GM12891 (cell line): ENCODE results near the gene ATXN7.

ENCODE experiments used
- DNase-seq: peaks from one replicate; pipeline ENCODE4 v3.0.0; 2011; ENCODE audit warnings: low spot score; ENCODE audit not compliant: insufficient read length
- FAIRE-seq: peaks from 2 replicates; lab custom pipeline; 2011; peaks lifted over from hg19 to GRCh38; lab: Jason Lieb, UNC
- PAX5 ChIP-seq: IDR thresholded peaks from 2 replicates; pipeline ENCODE4 v1.6.1; 2011; ENCODE audit warnings: low read length, moderate library complexity, mild to moderate bottlenecking; ENCODE audit not compliant: insufficient read depth, severe bottlenecking
- POLR2A ChIP-seq: IDR thresholded peaks from 2 replicates; pipeline ENCODE4 v1.6.1; 2011; ENCODE audit warnings: low read depth, low read length, control low read depth
- POLR2AphosphoS5 ChIP-seq: IDR thresholded peaks from 2 replicates; pipeline ENCODE4 v1.6.1; 2011; ENCODE audit warnings: low read depth, low read length, control low read depth
- POU2F2 ChIP-seq: IDR thresholded peaks from 2 replicates; pipeline ENCODE4 v1.6.1; 2011; ENCODE audit warnings: low read depth, mild to moderate bottlenecking, control low read depth, low read length, moderate library complexity
- SPI1 ChIP-seq: IDR thresholded peaks from 2 replicates; pipeline ENCODE4 v1.6.1; 2011; ENCODE audit warnings: low read depth, low read length, control low read depth
- TAF1 ChIP-seq: IDR thresholded peaks from 2 replicates; pipeline ENCODE4 v1.6.1; 2011; ENCODE audit warnings: low read depth, low read length, control low read depth

ATXN7 gene

DNA sequence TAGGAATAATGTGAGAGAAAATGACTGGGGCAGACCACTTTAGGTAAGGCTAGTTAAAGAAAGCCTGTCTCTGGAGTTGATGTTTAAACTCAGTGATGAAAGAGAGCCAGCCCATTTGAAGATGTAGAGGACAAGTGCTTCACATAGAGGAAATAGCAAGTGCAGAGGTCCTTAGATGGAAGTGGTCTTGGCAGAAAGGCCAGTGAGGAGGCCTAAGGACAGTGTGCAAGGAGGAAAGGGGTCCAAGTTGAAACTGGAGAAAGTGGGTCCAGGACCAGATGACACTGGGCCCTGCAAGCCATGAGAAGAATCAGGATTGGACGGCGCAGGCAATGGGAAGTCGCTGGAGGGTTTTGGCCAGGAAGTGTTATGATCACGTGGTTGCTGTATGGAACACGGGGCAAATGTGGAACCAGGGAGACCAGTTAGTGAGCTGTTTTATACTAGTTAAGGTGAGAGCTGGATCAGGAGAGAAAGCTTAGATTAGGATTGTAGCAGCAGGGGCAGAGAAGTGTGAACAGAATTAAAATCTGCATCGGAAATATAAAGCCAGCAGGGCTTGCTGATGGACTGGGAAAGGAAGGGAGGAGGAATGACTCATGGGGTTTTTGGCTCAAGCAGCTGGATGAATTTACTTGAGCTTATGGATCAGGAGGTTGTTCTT is 96.5 kb downstream of the ATXN7 start:
- no peak for TF ChIP-seq PAX5
- TF ChIP-seq POLR2A = no peak
- TF ChIP-seq TAF1 = no peak
- no peak for TF ChIP-seq SPI1
- no peak for TF ChIP-seq POLR2AphosphoS5
- no peak for TF ChIP-seq POU2F2
- FAIRE-seq (peak; percentile 83), DNase-seq (no peak)

DNA sequence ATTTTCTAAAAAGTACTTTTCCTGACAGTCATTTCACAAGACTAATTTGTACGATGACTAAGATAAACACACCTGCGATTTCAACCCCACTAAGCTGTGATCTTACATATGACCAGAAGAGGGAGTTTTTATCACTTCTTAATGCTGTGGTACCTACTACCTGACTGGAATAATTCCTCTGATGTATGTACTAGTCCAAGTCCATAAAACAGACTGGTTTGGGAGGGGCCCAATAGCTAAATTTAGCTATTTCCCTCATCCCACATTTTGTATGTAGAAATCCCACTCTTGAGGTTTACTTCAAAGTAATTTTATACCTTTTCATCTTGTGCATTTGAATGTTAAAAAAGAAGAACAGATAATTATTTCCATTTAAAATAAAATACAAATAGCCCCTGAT is 98.2 kb downstream of the ATXN7 start:
- DNase-seq (no peak), FAIRE-seq (peak; percentile 83)
- TF ChIP-seq POU2F2 (no peak), SPI1 (no peak), PAX5 (no peak), TAF1 (no peak), POLR2AphosphoS5 (no peak), POLR2A (no peak)

GRCh38 chr3:63963496-63963895 is 99.8 kb downstream of the ATXN7 start:
- FAIRE-seq = no peak
- no peak for DNase-seq
- no peak for TF ChIP-seq POLR2A

- peak; percentile 31 for FAIRE-seq
- TF ChIP-seq POU2F2 (no peak), PAX5 (no peak), POLR2AphosphoS5 (no peak), TAF1 (no peak), POLR2A (no peak), SPI1 (no peak)
Measured at GRCh38 chr3:63964681-63965485, 101.2 kb downstream of the ATXN7 start.

DNA sequence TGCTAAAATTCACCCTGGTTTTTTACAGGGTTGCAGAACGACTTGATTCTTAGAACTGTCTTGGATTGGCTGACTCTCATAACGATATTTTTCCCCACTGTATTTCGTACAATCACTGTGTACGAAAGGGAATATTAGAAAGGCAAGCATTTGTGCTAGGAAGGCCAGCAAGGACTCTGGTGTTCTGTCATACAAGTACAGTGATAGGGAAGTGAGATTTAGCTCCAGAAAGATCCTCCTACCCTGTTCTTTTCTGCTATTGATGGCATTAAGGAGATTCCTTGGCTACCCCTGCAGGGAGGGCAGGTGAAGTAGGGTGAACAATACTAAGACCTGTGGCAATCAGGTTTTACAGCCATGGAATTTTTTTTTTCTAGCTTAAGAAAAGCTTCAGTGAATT is 102.3 kb downstream of the ATXN7 start:
- DNase-seq = no peak
- TF ChIP-seq PAX5 (no peak), SPI1 (peak; percentile 66)
- FAIRE-seq = peak; percentile 61

More at GRCh38 chr3:63964681-63965485, 101.2 kb downstream of the ATXN7 start:
- DNase-seq = no peak

- FAIRE-seq (peak; percentile 31), DNase-seq (no peak)
- TF ChIP-seq PAX5 = no peak
- TF ChIP-seq SPI1 = no peak
- TF ChIP-seq TAF1 = no peak
- no peak for TF ChIP-seq POU2F2
- no peak for TF ChIP-seq POLR2AphosphoS5
- no peak for TF ChIP-seq POLR2A
Measured at GRCh38 chr3:63966871-63967270, 103.2 kb downstream of the ATXN7 start.

- TF ChIP-seq POLR2AphosphoS5 (no peak), TAF1 (no peak), SPI1 (no peak), POU2F2 (no peak), POLR2A (no peak)
- DNase-seq = no peak
- peak; percentile 92 for FAIRE-seq
Measured at GRCh38 chr3:63967675-63968611, 104.3 kb downstream of the ATXN7 start.

GRCh38 chr3:63968612-63969350 is 105.1 kb downstream of the ATXN7 start:
- DNase-seq = no peak
- no peak for FAIRE-seq
- no peak for TF ChIP-seq POLR2A
- no peak for TF ChIP-seq TAF1

DNA sequence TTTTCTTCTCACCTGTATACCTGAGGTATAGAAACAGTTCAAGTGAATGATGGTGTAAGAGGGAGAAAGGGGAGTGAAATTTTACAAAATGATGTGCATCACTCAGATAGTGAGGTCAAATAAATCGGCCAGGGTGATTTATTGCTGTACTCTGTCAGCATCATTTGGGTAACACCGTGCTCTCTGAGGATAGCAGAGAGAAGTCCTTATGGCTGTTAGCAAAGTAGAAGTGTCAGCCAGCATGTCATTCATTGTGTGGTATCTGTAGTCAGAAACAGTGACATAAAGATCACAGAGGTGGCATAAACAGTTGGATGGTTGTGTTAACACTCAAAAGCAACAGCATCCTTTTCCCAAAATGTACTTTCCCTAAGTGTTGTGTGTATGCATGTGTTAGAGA is 106.2 kb downstream of the ATXN7 start:
- TF ChIP-seq POU2F2 (no peak), TAF1 (no peak), POLR2A (no peak), POLR2AphosphoS5 (no peak), SPI1 (no peak), PAX5 (no peak)
- DNase-seq (no peak), FAIRE-seq (peak; percentile 35)
